Dermis microvascular lymphatic vessel endothelial cell (primary cell): ENCODE results near the gene LRRC42. TPM values are rescaled to one million over a fixed set of nuclear protein-coding genes. Genes with fewer than 3 reads are reported as not detected.

Experiments used
- DNase-seq, 2 donors: peaks; one replicate each; pipeline versions ENCODE4 v3.0.0 to v3.0.0-alpha.2; 2010; ENCODE audit warnings: low read depth in 2 of 2
- total RNA-seq: library from RNA; depleted of rRNA; stranded (reverse); fragments of >200 nt; gene quantifications from 2 replicates; pipeline ENCODE4 v1.2.1, GENCODE V29; 2014

The LRRC42 gene, protein sequence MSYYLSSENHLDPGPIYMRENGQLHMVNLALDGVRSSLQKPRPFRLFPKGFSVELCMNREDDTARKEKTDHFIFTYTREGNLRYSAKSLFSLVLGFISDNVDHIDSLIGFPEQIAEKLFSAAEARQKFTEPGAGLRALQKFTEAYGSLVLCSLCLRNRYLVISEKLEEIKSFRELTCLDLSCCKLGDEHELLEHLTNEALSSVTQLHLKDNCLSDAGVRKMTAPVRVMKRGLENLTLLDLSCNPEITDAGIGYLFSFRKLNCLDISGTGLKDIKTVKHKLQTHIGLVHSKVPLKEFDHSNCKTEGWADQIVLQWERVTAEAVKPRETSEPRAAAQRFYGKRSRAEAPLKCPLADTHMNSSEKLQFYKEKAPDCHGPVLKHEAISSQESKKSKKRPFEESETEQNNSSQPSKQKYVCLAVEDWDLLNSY
- total RNA-seq = 18.2 and 24.1 TPM in 2 replicates

GRCh38 chr1:53946252-53947171, at the start of gene LRRC42:
Gene LRRC42 (plus strand): TSS chr1:53946350. CDS start chr1:53952000, 5,650 bp downstream.
- DNase-seq = peak in 1 of 2 donors; percentile 86

GRCh38 chr1:53896635-53897229, 49.4 kb upstream of the LRRC42 start:
- no peak for DNase-seq

GRCh38 chr1:53899206-53899628, 46.9 kb upstream of the LRRC42 start:
- no peak for DNase-seq

DNA sequence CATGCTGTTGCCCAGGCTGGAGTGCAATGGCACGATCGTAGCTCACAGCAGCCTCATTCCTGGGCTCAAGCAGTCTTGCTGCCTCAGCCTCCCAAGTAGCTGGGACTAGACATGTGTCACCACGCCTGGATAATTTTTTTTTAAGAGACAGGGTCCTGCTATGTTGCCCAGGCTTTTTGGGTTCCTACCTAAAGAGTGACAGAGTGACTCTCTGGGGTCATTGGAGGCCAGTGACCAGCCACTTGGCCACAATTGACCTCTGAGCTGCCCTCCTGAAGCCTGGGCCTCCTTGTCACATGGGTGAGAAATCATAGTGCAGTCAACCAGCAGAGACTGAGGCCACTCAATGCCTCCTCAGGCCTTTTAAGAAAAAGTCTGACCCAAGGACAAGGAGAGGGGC, 46.4 kb upstream of the LRRC42 start:
- DNase-seq = no peak

DNA sequence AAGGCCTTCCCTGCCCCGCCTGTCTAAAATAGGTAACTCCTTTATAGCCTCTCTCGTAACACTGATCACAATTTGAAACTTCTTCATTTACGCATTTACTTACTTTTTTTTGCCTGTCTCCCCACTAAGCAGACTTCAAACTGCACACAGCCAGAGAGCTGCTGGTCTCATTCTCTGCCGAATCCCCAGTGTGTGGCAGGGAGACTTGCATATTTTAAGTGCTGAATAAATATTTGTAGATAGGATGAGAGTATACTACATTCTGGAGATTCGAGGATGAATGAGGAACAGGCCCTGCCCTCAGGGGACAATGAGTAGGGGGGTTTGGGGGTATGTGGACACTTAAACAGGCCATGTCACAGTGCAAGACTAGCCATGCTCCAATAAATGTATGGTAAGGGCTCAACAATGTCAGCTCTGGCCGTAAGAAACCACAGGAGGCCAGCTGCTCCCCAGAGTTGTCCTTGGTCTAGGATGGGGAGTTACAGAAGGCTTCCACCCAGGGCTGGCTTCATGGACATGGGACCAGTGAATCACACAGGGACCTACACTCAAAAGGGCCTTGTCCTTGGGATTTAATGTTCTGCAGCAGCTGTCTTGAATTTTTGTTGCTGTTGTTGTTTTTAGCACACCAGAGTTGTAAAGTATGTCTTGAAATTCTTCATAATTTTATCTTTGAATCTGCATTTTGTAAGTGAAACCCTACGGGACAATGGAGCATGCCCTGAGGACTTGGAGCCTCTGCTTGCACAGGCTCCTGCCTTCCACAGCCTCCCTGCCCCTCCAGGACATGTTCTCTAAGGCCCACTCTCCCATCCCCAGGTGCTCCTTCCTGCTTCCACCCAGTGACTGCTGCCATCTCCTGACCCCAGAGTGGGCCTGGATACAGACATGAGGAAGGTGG, 43.7 kb upstream of the LRRC42 start:
- DNase-seq = no peak

- DNase-seq = no peak
Measured at GRCh38 chr1:53905509-53905908, 40.6 kb upstream of the LRRC42 start.

DNA sequence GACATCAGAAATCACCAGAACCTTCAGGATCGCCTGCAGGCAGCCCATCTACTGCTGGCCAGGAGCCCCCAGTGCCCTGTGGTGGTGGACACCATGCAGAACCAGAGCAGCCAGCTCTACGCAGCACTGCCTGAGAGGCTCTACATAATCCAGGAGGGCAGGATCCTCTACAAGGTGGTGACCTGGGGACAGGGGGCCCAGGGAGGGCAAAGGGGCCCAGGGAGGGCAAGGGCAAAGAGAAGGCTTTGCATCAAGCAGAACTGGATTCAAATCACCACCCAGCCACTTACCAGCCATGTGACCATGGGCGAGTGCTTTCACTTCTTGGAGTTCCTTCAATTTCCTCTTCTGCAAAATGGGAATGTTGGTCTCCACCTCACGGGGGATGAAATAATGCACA, 40.0 kb upstream of the LRRC42 start:
- DNase-seq = no peak

DNA sequence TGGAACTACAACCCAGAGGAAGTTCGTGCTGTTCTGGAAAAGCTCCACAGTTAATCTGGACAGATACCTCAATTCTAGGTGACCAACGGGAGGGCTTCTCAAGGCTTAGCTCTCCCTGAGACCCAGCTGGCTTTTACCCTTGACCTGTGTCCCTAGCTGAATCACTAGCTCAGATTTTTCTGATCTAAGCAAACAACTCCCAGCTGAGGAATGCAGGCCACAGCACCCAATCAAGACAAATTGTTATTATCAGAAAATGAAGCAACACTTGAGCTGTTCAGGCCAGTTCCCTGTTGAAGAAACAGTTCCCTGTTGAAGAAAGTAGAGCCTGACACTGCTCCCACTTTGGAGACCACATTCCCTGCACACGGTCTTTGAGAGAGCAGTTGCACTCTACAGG, 36.2 kb upstream of the LRRC42 start:
- DNase-seq = no peak

GRCh38 chr1:53911442-53911841, 34.7 kb upstream of the LRRC42 start:
- no peak for DNase-seq

GRCh38 chr1:53913352-53914033, 32.7 kb upstream of the LRRC42 start:
- DNase-seq = no peak

DNA sequence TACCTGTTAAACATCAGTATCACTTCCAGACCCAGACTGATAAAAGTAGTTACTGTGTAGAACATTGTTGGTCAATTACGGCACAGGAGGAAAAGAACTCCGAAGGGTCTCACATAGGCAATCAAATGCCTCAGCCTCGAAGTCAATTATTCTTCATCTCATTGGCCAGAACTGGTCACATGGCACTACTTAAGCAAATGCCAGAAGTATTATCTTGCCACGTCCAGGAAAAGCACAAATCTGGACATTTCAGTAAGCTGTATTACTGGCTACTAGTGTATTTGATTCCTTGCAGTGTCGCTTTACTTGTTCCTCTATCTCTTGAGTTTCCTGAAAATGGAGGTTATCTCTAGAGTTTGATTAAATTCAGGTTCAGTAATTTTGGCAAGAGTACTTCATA, 27.8 kb upstream of the LRRC42 start:
- DNase-seq = no peak

GRCh38 chr1:53919675-53920066, 26.5 kb upstream of the LRRC42 start:
- no peak for DNase-seq

DNA sequence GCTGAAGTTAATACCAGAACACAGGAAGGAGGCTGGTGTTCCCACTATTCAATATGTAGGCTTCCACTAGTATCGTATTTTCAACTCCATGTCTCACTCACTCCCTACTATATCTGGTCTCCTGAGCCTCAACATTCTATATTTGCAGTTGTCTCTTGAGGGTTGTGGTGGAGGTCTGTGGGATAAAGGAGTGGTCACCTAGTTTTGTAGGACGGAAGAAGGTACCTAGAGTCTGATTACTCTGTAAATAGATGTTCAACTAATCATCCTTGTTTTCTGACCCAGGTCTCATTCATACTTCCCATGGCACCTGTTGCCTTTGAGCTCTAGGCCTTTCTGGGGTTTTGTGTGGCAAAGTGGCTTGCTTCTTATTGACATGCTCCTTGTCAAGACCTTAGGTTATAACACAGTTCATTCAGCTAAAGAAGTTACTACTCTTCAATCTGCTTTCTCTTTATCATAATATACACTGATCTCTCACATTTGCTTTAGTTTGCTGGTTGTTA, 18.7 kb upstream of the LRRC42 start:
- no peak for DNase-seq

DNA sequence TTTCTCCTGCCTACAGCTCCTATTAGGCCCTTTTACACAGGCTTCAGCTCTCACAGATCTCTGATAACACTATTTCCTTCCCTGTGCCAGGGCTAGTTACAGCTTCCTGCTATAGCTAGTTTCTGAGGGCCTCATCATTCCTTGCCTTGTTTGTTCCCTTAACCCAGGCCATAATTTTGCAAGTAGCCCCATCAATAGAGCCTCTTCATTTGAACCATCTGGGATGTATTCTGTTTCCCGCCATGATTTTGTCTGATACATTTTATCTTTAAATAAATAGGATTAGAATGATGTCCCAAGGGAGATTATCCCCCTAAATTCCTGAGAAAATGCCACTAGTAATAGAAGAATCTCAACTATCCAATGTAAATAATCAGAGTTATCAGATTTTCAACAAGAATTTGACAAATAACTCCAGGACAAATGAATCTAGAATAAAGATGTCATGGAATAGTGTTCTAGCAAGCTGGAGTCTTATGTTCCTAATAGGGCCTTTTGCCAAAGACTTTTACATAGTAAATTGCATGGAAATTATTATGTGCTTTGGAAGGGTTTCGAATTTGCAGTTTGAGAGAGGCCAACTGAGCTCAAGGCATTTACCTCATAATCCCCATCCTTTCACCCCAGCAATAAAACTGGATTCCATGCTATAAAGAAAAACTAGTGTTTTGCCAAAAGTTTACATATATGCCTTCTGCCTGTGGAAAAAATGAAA, 16.7 kb upstream of the LRRC42 start:
- no peak for DNase-seq

DNA sequence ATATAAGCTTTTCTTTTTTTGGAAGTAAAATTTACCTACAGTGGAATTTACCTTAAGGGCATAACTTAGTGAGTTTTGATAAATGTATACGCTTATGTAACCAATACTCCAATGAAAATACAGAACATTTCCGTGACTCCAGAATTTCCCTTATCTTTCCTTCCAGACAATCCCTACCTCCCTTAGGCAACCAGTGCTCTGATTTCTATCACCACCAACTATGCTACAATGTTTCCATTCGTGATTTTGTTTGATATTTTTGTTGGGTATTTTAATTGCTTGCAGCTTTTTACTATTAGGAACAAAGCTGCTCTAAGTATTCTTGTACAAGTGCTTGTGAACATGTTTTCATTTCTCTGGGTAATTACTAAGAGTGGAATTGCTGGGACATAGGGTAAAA, 15.2 kb upstream of the LRRC42 start:
- DNase-seq = no peak

- no peak for DNase-seq
Measured at GRCh38 chr1:53931523-53931922, 14.6 kb upstream of the LRRC42 start.

- no peak for DNase-seq
Measured at GRCh38 chr1:53934170-53934765, 11.9 kb upstream of the LRRC42 start.

DNA sequence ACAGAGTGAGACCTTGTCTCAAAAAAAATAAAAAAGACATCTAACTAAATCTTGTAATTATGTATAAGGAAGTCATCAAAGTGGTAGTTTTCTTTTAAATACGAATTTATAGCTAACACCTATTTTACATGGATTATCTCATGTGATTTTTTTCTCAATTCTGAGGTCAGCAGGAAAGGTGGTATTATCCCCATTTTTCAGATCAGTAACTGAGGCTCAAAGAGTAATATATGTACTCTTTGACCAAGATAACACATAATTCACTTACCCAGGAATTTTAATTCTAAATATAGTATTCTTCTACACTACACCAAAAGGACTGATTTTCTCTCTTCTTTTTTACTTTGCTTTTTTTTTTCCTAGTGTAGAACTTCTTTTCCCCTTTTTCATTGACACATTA, 9.7 kb upstream of the LRRC42 start:
- DNase-seq = no peak
